GM12878 (cell line): ENCODE measurements around the gene UQCRFS1. TPM values are rescaled to one million over a fixed set of nuclear protein-coding genes. Genes with fewer than 3 reads are reported as not detected.
"Not testable (repeated sequence)": the region's sequence is repeated elsewhere in the genome, so short reads cannot be mapped to it uniquely, and the experiment has no call there.

Experiments
- ATAC-seq: fragments of 200-7000 bp; cut with Tn5 transposase; 3 replicates; pipeline ENCODE4 v1.9.1; 2020; ENCODE audit warnings: mild to moderate bottlenecking, moderate library complexity
- BruUV-seq: library from RNA; stranded (reverse); fragments of 400-500 nt; replicated peaks from 2 replicates; lab custom pipeline; 2021; lab: Mats Ljungman, UMichigan
- CTCF ChIA-PET: fragments of 300-600 bp; sonication (Branson Sonifier 250); formaldehyde crosslinking; extraction: SDS; loops from one replicate; lab custom pipeline; 2021; ENCODE audit warnings: inconsistent platforms; lab: Yijun Ruan, JAX
- POLR2A ChIA-PET: fragments of 350-600 bp; formaldehyde crosslinking; extraction: SDS; loops from one replicate; lab custom pipeline; 2021; ENCODE audit warnings: inconsistent platforms; lab: Charles Lee
- RAD21 ChIA-PET: fragments of 300-600 bp; sonication (Branson Sonifier 250); formaldehyde crosslinking; loops from one replicate; lab custom pipeline; 2023; ENCODE audit warnings: antibody characterized with exemption; ENCODE audit not compliant: unreplicated experiment; lab: Charles Lee
- SMC1A ChIA-PET: fragments of 300-600 bp; sonication (Branson Sonifier 250); formaldehyde crosslinking; loops from one replicate; lab custom pipeline; 2023; ENCODE audit not compliant: unreplicated experiment, uncharacterized antibody; lab: Charles Lee
- DNase-seq: peaks from one replicate; pipeline ENCODE4 v3.0.0-alpha.2; 2011; ENCODE audit warnings: low read depth, low spot score
- FAIRE-seq: peaks from 3 replicates; lab custom pipeline; 2011; peaks lifted over from hg19 to GRCh38; lab: Jason Lieb, UNC
- H2AFZ ChIP-seq: 2 replicates; pipeline ENCODE4 v1.6.0; 2011; ENCODE audit warnings: low read depth, low read length, control low read depth; ENCODE audit not compliant: control insufficient read depth
- H3K27ac ChIP-seq: 2 replicates; pipeline ENCODE4 v1.5.1; 2011; ENCODE audit warnings: control low read depth; ENCODE audit not compliant: control insufficient read depth, insufficient read depth
- H3K27me3 ChIP-seq, 2 experiments: replicated peaks in 1 of 2; 2 replicates each; pipeline versions ENCODE4 v1.6.0 to v1.6.1; 2011; ENCODE audit warnings: low read length in 1 of 2; ENCODE audit not compliant: control insufficient read depth in 2 of 2, insufficient read depth in 2 of 2
- H3K36me3 ChIP-seq, 2 experiments: 2 replicates each; pipeline ENCODE4 v1.5.1; 2011; ENCODE audit warnings: low read length in 1 of 2; ENCODE audit not compliant: control insufficient read depth in 2 of 2, insufficient read depth in 2 of 2
- H3K4me1 ChIP-seq: 2 replicates; pipeline ENCODE4 v1.6.1; 2011; ENCODE audit warnings: mild to moderate bottlenecking, low read length, moderate library complexity, mixed read lengths; ENCODE audit not compliant: control insufficient read depth, insufficient read depth
- H3K4me2 ChIP-seq: 2 replicates; pipeline ENCODE4 v1.6.0; 2011; ENCODE audit warnings: control low read depth; ENCODE audit not compliant: control insufficient read depth, insufficient read depth
- H3K4me3 ChIP-seq: fragments of 200-600 bp; sonication (generic); 2 replicates; pipeline ENCODE4 v1.5.1; 2016
- H3K79me2 ChIP-seq: 2 replicates; pipeline ENCODE4 v1.6.0; 2011; ENCODE audit warnings: low read length; ENCODE audit not compliant: control insufficient read depth, insufficient read depth
- H3K9ac ChIP-seq: 2 replicates; pipeline ENCODE4 v1.8.0; 2011; ENCODE audit warnings: low read length, control low read depth, mixed read lengths; ENCODE audit not compliant: control insufficient read depth, insufficient read depth
- H3K9me3 ChIP-seq: replicated peaks from 3 replicates; pipeline ENCODE4 v1.5.1; 2011; ENCODE audit warnings: mild to moderate bottlenecking, low read length; ENCODE audit not compliant: control insufficient read depth, insufficient read depth
- H4K20me1 ChIP-seq: 2 replicates; pipeline ENCODE4 v1.6.0; 2011; ENCODE audit not compliant: control insufficient read depth, insufficient read depth
- MEF2B ChIP-seq: fragments of 450-650 bp; IDR thresholded peaks from 2 replicates; pipeline ENCODE4 v1.6.1; 2018; ENCODE audit warnings: mild to moderate bottlenecking, moderate library complexity; ENCODE audit not compliant: partially characterized antibody, poor library complexity, severe bottlenecking
- WRNIP1 ChIP-seq: IDR thresholded peaks from 2 replicates; pipeline ENCODE4 v1.6.1; 2011; ENCODE audit warnings: low read depth, low read length, improper control_type of control experiment, borderline replicate concordance
- WGBS: methylation state at CpG from one replicate; pipeline ENCODE4 v1.1.6; 2016; ENCODE audit warnings: low lambda C conversion rate; ENCODE audit not compliant: insufficient replicate concordance, insufficient coverage; ENCODE audit errors: missing lambda C conversion rate; 5-methylcytosine and 5-hydroxymethylcytosine counted together
- in situ Hi-C: fragments of 300-500 bp; cut with MboI; formaldehyde crosslinking; loops from 9 replicates; pipeline ENCODE4 v1.14.3; 2018; ENCODE audit warnings: mixed read lengths
- intact Hi-C: fragments of 100-400 bp; cut with micrococcal nuclease; formaldehyde crosslinking; loops from one replicate; pipeline ENCODE4 v1.14.2; 2022; ENCODE audit not compliant: unreplicated experiment
- polyA plus RNA-seq, 11 experiments: library from polyadenylated mRNA; depleted of rRNA in 4 of 11; unstranded in 6 of 11; stranded (reverse) in 5 of 11; fragments of >200 nt; fragmentation: Nextera tagmentation in 4 of 11; fragmentation: Illumina TruSeq in 1 of 11; extraction: Ambion mirVana in 4 of 11; extraction: Trizol in 1 of 11; gene quantifications; 1 replicate in 1 of 11; 2 replicates in 10 of 11; pipeline versions ENCODE4 v1.2.1 to v1.2.3, GENCODE V29; 2011 to 2016; ENCODE audit warnings: inconsistent platforms in 2 of 11, missing spikeins in 2 of 11, low read depth in 1 of 11
- total RNA-seq, 4 experiments: library from RNA; depleted of rRNA in 3 of 4; stranded (reverse); fragments of >200 nt in 3 of 4; fragmentation: Illumina TruSeq in 1 of 4; extraction: Trizol in 1 of 4; gene quantifications; 2 replicates each; pipeline versions ENCODE4 v1.2.1 to v1.2.3, GENCODE V29; 2013 to 2021

UQCRFS1 gene
- total and polyA plus RNA-seq, 10 of the 15 experiments (the other 5 are each of a cell fraction or from before 2014, with no cell fraction given) = 9.3 to 125 (median 67.9) TPM

GRCh38 chr19:29211562-29212355, 1.2 kb downstream of the UQCRFS1 start (continued):
- TF ChIP-seq WRNIP1 = 0 out of 2 replicates have a peak, but pooled peaks have one; percentile 5
- no peak for TF ChIP-seq MEF2B
- TF ChIP-seq, all 136 proteins: peak for 5

GRCh38 chr19:29211041-29211440, 1.9 kb downstream of the UQCRFS1 start:
- FAIRE-seq, DNase-seq, SMC1A ChIA-PET, H4K20me1 ChIP-seq, BruUV-seq, H2AFZ ChIP-seq, ATAC-seq, CTCF ChIA-PET, H3K9ac ChIP-seq, POLR2A ChIA-PET, H3K9me3 ChIP-seq, H3K27ac ChIP-seq, H3K27me3 ChIP-seq, RAD21 ChIA-PET, H3K36me3 ChIP-seq, H3K4me1 ChIP-seq: not testable (repeated sequence)
- intact Hi-C loops = loop anchor here (10.0 kb wide), 1 partner anchor 1416 kb away; no protein-coding TSS in a partner anchor
- Histone ChIP-seq H3K4me2 (peak overlapping the region; percentile 91), H3K4me3 (peak overlapping the region; percentile 76), H3K79me2 (peaks cover 38% of the 10 kb centered on the region)
- WGBS = 100% methylated on average over 3 of the region's 3 CpGs
- in situ Hi-C loops = loop anchor here (5.0 to 25.0 kb wide), 3 partner anchors 396 to 1424 kb away; partner anchors contain the start of genes C19orf12 and POP4

- 96% methylated on average over 3 of the region's 3 CpGs for WGBS
- BruUV-seq, H3K4me1 ChIP-seq, H3K4me2 ChIP-seq, H3K4me3 ChIP-seq, H3K9me3 ChIP-seq, POLR2A ChIA-PET, H3K27me3 ChIP-seq, H2AFZ ChIP-seq, ATAC-seq, SMC1A ChIA-PET, CTCF ChIA-PET, DNase-seq, H3K9ac ChIP-seq, H3K36me3 ChIP-seq, H4K20me1 ChIP-seq, H3K27ac ChIP-seq, FAIRE-seq, RAD21 ChIA-PET: not testable (repeated sequence)
- peaks cover 38% of the 10 kb centered on the region for H3K79me2 ChIP-seq
- in situ Hi-C loops (loop anchor here (5.0 to 25.0 kb wide), 3 partner anchors 397 to 1423 kb away; partner anchors contain the start of genes C19orf12 and POP4), intact Hi-C loops (loop anchor here (10.0 kb wide), 1 partner anchor 1416 kb away; no protein-coding TSS in a partner anchor)
Measured at GRCh38 chr19:29210502-29210901, 2.4 kb downstream of the UQCRFS1 start.

- BruUV-seq, H3K4me1 ChIP-seq, CTCF ChIA-PET, RAD21 ChIA-PET, SMC1A ChIA-PET, H4K20me1 ChIP-seq, H3K27me3 ChIP-seq, H2AFZ ChIP-seq, DNase-seq, H3K36me3 ChIP-seq, FAIRE-seq, H3K4me2 ChIP-seq, H3K9me3 ChIP-seq, H3K4me3 ChIP-seq, POLR2A ChIA-PET, intact Hi-C loops, H3K9ac ChIP-seq, H3K27ac ChIP-seq, ATAC-seq: not testable (repeated sequence)
- H3K79me2 ChIP-seq = peaks cover 37% of the 10 kb centered on the region
- WGBS = 94% methylated on average over 10 of the region's 14 CpGs
- in situ Hi-C loops = loop anchor here (25.0 kb wide), 2 partner anchors 505 to 1420 kb away; partner anchors contain the start of gene C19orf12
Measured at GRCh38 chr19:29207403-29208187, 5.4 kb downstream of the UQCRFS1 start.
